Measurements from ENCODE around the gene RANBP17.
"Not testable (repeated sequence)": the region's sequence is repeated elsewhere in the genome, so short reads cannot be mapped to it uniquely, and the experiment has no call there.

Gene RANBP17

DNA sequence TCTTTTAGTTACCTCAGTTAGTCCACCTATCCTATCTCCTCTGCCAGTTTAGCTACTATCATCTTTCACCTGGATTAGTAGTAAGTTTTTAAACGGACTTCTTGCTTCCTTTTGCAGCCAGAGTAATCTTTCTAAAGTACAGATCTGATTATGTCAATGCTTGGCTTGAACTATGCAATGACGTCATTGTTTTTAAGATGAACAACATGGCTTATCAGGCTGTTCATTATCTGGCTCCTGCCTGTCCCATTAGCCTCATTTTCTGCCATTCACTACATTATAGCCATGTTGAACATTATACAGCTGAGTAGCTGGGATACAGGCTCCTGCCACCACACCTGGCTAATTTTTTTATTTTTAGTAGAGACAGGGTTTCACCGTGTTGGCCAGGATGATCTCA is 98.7 kb downstream of the RANBP17 start:
- no peak for DNase-seq

DNA sequence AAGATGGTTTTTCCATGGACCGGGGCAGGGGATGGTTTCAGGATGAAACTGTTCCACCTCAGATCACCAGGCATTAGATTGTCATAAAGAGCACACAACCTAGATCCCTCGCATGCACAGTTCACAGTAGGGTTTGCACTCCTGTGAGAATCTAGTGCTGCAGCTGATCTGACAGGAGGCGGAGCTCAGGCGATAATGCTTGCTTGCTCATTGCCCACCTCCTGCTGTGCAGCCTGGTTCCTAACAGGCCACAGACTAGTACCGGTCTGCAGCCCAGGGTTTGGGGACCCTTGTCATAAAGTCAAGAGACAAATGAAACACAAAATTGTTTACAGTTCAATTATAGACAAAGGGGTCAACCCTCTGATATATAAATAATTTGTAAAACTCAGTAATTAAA is 101.7 kb downstream of the RANBP17 start:
- no peak for DNase-seq

DNA sequence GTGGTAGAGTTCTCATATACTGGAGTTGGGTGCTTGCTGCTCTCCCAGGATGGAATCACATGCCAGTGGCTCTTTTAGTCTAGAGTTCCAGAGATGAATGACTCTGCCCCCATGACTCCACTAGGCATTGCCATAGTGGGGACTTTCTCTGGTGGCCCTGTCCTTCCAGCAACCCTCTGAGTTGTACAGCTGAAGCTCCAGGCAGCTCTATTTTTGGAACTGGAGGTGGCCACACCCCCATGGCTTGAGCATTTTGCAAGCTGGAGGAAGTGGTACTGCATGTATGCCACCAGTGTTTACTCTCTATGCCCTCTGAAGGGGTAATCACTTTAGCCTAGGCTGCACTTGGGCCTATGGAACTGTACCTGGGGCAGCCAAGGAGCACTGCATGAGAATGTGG is 112.6 kb downstream of the RANBP17 start:
- DNase-seq: no peak

DNA sequence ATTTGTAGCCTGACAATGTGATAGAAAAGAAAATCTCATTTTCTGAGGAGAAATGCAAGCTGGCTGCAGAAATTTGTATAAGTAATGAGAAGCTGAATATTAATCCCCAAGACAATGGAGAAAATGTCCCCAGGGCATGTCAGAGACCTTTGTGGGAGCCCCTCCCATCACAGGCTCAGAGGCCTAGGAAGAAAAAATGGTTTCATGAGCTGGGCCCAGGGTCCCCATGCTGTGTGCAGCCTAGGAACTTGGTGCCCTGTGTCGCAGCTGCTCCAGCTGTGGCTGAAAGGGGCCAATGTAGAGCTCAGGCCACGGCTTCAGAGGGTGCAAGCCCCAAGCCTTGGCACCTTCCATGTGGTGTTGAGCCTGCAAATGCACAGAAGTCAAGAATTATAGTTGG is 118.4 kb downstream of the RANBP17 start:
- not testable (repeated sequence) for DNase-seq

DNA sequence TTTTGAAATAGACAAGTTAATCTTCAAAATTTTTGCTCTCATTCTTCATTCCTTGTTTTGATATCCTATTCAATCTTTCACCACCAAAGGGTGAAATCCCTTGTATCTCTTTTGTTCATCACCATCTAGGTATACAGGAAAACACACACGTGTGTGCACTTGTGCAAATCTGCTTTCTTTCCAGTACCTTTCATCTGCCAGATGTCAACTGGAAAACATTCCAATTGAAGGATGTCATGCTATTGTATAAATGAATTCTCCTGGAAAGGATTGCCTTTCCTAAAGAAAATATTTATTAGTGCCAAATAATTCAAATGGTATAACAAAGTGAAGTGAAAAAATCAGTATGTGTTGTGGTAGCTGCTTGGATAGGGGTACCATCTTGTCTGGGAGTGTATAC is 123.7 kb downstream of the RANBP17 start:
- no peak for DNase-seq

DNA sequence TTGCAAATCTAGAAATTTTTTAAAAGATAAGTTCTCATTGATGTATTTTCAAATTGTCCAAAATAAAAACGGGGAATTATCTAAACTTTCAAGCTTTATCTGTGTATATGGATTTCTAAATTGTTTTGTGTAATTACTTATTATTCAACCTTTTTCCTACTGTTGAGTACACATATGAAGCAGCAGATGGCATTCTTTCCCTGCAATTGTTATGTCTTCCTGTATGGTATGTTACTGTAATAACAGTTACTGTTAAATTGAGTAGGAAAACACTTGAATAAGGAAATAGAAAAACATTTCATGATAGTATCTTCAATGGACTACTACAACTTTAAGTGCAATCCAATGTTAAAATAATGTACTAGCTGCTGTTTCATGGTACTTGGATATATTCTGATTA is 124.8 kb downstream of the RANBP17 start:
- no peak for DNase-seq

DNA sequence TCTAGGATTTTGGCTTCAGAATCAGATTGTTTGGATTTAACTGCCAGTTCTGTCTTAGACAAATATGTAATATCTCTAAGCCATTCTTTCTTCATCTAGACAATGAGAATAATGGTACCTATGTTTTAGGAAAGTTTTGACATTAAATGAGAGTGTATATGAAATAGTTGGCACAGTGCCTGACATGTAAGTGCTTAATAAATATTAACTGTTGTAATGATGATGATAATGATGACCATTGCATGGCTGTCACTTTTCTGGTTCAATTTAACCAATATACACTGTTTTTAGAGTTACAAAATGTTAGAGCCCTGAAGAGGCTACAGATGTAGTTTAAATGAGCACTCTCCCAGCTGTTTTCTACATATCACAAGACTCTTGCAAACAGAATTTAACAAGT is 131.7 kb downstream of the RANBP17 start:
- no peak for DNase-seq

DNA sequence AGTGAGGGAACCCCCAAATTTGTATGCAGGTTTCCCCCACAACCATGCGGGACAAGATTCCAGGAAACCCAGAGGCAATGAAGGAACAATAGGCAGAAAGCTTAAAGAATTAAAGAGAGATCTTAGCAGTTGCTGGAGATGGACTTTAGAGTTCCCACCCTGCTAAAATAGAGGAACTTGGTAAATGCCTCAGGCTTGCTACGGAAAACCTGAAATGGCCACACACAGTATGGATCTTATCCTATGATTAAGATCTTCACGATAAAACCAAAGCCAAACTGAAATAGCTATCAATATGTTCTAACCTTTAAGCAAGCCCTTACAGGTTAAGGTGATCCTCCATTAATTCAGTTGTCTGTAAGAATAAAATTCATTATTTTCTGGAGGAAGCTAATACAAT is 148.3 kb downstream of the RANBP17 start:
- no peak for DNase-seq

DNA sequence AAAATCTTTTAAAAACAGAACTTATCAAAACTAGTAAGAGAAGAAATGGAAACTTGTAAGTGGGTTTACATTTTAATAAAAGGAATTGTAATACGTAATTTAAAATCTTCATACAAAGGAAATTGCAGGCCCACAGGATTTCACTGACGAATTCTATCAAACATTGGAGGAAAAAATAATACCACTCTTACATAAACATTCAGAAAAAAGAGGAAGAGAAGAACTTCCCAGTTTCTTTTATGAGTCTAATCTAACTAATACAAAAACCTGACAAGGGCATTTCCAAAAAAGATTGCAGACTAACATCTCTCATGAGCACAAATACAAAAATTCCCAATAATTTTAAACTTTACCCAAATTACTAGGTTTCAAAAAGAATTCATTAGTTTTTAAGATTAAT is 149.0 kb downstream of the RANBP17 start:
- no peak for DNase-seq

DNA sequence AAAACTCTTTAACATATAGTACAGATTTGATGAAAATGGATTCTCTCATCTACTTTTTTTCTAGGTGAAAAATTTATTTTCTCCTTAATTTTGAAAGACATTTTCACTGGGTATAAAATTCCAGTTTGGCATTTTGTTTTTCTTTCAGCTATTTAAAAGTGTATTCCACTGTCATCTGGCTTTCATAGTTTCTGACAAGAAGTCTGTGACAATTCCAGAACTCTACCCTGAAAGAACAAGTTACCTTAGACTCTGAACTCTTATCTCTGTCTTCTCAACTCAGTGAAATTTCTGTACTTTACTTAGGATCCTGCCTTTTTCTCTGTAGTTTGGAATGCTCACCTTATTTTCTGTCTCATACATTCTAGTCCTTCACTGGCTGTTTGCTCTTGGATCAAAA is 161.7 kb downstream of the RANBP17 start:
- no peak for DNase-seq

DNA sequence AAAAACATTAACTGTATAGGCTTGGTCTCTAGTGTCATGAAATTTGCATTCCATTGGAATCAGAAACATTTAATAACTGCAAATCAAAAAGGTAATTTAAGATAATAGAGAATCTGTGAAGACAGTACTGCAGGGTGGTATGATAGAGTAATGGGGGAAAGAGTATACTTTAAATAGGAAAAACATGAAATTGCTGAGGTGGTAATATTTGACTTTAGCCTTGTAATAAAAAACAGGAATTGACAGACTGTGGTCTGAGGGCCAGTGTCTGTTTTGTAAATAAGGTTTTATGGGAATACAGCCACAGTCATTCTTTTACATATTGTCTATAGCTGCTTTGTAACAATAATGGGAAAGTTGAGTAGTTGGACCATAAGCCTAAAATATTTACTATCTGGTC is 162.3 kb downstream of the RANBP17 start:
- DNase-seq: no peak

DNA sequence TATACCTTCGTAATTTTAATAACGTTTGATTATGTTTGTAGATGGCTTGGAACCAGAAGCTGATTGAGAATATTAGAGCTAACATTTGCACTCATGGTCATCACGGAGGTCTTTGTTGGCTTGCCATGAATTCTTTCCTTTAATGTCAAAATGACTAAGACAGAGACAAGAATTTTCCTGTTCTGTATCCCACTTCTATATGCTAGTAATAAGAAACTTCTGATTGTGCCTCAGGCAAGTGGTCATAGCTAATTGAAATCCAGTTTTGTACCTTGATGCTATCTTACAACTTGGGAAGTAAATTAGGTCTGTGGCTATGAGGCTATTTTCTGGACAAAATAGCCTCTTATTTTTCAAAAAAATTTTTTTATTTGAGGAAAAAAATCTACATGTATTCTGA is 167.6 kb downstream of the RANBP17 start:
- DNase-seq: no peak

DNA sequence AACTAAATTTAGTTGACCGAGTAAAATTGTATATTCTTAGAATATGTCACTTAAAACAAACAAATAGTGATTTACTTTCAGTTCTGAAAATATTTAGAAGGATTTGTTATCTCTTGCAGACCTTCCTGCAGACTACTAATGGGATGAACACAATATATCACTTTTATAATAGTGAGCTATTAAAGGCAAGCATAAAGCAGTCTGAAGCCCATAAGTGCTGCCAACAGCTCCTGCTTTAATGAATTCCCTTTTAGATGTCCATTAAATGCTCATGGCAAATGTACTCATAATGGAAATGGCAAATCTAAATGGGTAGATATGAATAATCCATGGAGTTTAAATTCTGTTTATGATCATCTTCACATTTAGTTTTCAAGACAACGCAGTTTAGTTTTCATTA is 170.2 kb downstream of the RANBP17 start:
- DNase-seq: no peak

DNA sequence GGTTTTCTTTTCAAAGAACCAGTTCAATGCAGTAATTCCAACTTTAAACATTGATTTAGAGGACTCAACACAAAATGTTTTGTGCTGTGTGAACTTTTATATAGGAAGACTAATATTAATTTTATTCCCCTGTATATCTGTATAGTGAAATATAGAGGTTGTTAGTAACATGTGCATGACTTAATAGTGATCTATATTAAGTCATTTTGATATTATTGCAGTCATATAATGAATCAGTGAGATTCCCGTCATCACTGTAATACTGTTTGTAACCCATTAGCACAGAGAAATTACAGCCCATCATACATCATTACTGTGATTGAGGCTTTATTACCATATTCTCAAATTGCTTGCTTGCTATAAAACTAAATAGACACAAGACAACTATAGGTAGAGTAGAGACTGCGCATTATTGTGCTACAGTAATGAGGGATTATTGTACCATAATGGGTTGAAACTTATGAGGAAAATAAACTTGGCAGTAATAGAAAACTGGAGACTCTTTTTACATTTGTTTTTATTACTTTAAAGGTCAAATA is 170.7 kb downstream of the RANBP17 start:
- no peak for DNase-seq

DNA sequence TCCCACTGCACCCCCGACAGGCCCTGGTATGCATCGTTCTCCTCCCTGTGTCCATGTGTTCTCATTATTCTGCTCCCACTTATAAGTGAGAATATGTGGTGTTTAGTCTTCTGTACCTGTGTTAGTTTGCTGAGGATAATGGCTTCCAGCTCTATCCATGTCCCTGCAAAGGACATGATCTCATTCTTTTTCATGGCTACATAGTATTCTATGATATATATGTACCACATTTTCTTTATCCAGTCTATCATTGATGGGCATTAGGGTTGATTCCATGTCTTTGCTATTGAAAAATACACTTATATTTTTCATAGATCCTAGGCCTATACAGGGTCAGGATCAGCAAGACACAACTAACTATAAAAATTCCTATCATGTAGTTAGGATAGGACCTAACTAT is 180.1 kb downstream of the RANBP17 start:
- not testable (repeated sequence) for DNase-seq

DNA sequence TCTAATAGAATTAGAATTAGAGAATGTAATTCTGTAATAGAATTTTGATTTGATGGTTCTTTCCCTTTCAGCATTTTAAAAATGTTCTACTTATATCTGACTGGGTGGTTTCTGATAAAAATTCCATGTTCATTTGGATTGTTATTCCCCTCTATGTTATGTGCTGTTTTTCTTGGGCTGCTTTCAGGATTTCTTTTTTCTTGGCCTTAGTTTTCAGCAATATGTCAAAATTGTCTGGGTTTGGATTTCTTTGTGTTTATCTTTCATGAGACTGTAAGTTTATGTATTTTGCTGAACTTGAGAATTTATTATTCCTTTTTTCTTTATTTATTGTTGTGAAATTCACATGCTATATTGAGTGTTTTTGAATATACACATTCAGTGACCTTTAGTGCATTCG is 189.1 kb downstream of the RANBP17 start:
- no peak for DNase-seq

DNA sequence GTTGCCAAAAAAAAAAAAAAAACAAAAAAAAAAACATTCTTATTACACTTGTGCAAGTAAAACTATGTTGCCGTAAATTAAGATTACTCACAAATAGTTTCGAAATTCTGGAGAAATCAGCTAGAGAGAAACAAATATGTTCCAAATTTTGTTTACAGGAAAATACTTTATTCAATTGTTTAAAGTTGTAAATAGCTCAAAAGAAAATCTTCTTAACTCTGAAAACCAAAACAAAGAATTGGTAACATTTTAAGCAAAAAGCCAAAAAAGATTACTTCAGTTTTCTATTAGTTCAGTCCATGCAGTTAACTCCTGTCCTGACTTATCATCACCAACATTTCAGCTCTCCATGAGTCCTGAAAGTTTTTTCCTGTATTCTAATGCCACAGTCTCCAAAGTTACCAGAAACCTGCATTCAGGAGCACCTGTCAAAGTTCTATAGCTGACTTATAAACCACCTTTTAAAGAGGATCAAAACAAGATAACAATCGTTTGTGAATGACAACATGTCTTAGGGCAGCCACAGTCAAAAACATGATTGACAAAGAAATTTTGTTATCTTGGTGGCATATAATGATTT is 194.1 kb downstream of the RANBP17 start:
- no peak for DNase-seq

DNA sequence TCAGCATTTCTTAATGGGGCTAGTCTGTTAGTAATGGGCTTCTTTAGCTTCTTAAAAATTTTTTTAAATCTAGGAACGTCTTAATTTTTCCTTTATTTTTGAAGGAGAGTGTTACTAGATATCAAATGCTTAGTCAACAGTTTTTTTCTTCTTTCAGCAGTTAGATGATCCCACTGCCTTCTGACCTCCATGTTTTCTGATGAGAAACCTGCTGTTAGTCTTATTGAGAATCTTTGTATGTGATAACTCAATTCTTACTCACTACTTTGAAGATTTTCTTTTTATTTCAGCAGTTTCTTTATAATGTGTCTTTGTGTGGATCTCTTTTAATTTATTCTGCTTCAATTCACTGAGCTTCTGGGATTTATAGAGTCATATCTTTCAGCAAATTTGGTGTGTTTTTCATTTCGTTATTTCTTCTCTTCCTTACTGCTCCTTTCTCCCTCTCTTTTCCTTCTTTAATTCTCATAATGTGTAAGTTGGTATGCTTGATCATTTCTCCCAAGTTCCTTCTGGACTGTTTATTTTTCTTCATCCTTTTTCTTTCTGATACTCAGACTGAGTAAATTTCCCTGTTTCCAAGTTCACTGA is 205.8 kb downstream of the RANBP17 start:
- no peak for DNase-seq

DNA sequence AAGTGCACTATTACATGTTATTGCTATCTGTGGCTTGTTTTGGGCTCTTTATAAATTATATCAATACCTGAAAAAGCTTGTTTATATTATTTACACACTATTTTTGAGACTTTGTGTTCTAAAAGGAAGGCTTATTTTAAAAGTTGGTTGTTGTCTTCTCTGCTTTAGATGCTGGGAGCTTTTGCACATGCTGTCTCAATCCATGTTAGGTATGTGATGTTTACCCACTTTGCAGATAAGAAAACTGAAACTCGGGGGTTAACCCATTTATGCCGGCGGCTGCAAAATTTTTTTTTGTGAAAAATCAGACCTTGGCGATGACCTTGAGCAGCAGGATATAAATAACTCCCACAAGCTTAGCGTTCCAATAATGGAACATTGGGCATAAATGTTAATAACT is 212.9 kb downstream of the RANBP17 start:
- no peak for DNase-seq

DNA sequence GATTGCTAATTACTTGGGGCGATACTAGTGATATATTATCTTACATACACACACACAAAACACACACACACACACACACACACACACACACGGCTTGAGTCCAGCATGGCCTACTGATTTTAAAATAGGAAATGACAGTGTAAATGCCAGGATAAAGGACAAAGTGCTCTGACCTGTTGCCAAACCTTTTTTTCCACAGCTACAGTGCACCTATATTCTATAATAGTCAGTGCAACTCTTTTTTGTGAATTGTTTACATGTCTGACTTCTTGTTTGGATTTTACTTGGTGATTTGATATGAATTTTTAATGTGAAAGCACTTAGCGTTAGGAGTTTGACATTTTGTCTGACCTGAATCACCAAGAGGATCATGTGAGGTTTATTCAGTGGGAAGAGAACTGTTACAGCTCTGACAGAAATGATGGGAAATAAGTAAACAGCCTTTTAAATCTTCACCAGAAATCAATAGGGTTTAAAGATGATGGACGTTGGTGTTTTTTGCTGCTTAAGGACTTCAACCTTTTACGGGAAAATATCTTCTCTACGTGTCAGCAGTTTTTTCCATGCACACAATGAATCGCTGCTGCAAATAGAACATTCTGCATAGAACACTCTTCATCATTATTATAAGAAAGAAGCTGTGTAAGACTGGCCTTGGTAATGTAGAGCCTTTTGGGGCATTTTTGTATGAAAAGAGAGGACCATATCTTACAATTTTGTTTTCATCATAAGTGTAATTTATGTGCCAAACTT is 218.5 kb downstream of the RANBP17 start:
- no peak for DNase-seq

DNA sequence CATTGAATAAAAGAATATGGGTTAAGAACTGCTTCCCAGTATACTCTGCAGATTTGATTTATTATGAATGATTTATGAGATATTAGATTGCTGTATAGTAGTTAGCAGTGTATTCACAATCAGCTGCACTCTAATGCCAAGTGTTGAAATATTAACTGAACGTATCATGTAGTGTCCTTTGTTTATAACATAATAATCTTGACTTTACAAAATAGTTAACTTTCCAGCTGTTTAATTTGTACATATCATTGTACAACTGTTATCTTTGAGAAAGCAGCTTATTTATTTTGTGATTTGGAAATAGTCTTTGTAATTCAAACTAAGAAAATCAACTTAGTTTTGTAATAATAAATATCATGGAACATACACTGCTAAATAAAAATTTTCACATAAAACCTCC is 219.5 kb downstream of the RANBP17 start:
- DNase-seq: no peak

DNA sequence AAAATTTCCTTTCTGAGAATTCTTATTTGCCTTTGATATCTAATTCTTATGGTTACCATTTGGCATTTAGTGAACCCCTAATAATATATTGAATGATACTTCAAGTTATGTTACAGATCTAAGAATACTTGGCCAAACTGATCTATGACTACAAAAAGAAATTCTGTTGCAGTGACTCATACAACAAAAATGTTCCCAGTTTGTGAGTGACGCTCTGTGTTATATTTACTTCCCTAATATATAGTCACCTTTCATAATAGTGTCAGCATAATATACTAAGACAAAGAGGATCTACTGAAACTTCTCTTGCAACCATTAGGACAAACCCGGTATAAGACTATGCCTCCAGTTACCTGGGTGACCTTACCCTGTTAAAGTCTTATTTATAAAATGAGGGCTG is 230.4 kb downstream of the RANBP17 start:
- DNase-seq: no peak

DNA sequence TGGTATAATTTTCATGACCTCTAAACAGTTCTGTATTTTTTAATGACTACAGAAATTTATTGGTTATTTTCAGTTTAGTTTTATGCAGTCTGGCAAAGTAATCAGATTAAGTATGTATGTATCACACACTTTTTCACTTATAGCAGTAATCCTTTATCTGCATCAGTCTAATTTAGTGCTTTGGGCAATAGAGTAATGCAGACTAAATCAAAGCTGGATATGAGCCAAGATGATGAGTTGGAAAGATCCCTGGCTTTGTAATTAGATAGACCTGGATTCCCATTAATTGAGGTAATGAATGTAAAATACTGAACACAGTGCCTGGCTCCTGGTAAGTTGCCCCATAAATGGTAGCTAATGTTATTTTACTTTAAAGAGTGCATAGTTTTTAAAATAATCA is 231.8 kb downstream of the RANBP17 start:
- DNase-seq: no peak

DNA sequence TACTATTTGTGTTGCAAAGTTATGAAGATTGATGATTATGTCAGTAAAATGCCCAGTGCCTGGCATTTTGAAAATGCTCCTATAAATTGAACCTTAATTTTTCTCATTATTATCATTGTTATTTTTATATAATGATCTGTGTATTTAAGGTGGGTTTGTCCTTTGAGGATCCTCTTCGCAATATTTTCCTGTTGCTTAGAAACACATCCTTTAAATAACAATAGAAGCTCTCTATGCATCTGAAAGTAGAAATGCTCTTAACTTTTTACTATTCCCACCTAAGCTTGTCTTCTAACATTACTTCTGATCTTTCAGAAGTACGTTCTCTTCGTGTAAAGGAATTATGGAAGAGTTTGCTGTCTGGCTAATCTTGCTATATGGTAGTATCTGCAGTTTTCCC is 232.5 kb downstream of the RANBP17 start:
- no peak for DNase-seq

Measured in CD4-positive, alpha-beta T cell treated with Interleukin-17A for 1 hour (primary cell).